Measurements from ENCODE around the gene THEM4. TPM values are rescaled to one million over a fixed set of nuclear protein-coding genes. Genes with fewer than 3 reads are reported as not detected.

THEM4 gene
- total RNA-seq, 1 experiment from 2014 or later = 87.8 TPM

GRCh38 chr1:151831605-151832004, 77.7 kb downstream of the THEM4 start, which contains the start of gene RORC:
Gene RORC (minus strand): TSS chr1:151831802. CDS start chr1:151831764, 38 bp downstream.
- no peak within 1 kb of the TSS for H3K4me3 ChIP-seq (ENCODE audit: low read length)
- H3K27me3 ChIP-seq (ENCODE audit: low read length) = no peaks in the 10 kb centered on the region
- DNase-seq = no peak
- no peaks in the 10 kb centered on the region for H4K20me1 ChIP-seq (ENCODE audit: insufficient read depth, low read depth, low read length)
- H3K9me3 ChIP-seq (ENCODE audit: low read length) = no peaks in the 10 kb centered on the region
- H2AFZ ChIP-seq (ENCODE audit: low read length) = no peak within 1 kb of the TSS
- H3K9me2 ChIP-seq (replicated peaks; ENCODE audit: insufficient read depth, low read length) = no peaks in the 10 kb centered on the region
- H3K27ac ChIP-seq (ENCODE audit: low read length) = no peak within 1 kb of the TSS
- H3K79me2 ChIP-seq (ENCODE audit: low read length) = no peaks in the 10 kb centered on the region
- H3K4me1 ChIP-seq (ENCODE audit: low read length) = no peaks in the 10 kb centered on the region
- no peaks in the 10 kb centered on the region for H3K36me3 ChIP-seq (ENCODE audit: insufficient read depth, low read length)
- no peak within 1 kb of the TSS for H3K9ac ChIP-seq (ENCODE audit: low read length)
- no peak within 1 kb of the TSS for H3K4me2 ChIP-seq (ENCODE audit: low read depth, low read length, poor library complexity, severe bottlenecking)

GRCh38 chr1:151831256-151831591, 78.1 kb downstream of the THEM4 start:
- no peaks in the 10 kb centered on the region for H3K27me3 ChIP-seq (ENCODE audit: low read length)
- H3K9me2 ChIP-seq (replicated peaks; ENCODE audit: insufficient read depth, low read length) = no peaks in the 10 kb centered on the region
- no peaks in the 10 kb centered on the region for H3K36me3 ChIP-seq (ENCODE audit: insufficient read depth, low read length)
- H3K79me2 ChIP-seq (ENCODE audit: low read length) = no peaks in the 10 kb centered on the region
- no peaks in the 10 kb centered on the region for H4K20me1 ChIP-seq (ENCODE audit: insufficient read depth, low read depth, low read length)
- no peak for DNase-seq
- no peak overlapping the region for H3K9ac ChIP-seq (ENCODE audit: low read length)
- no peak overlapping the region for H3K4me3 ChIP-seq (ENCODE audit: low read length)
- no peak overlapping the region for H2AFZ ChIP-seq (ENCODE audit: low read length)
- H3K9me3 ChIP-seq (ENCODE audit: low read length) = no peaks in the 10 kb centered on the region
- no peak overlapping the region for H3K27ac ChIP-seq (ENCODE audit: low read length)
- no peak overlapping the region for H3K4me2 ChIP-seq (ENCODE audit: low read depth, low read length, poor library complexity, severe bottlenecking)
- H3K4me1 ChIP-seq (ENCODE audit: low read length) = no peaks in the 10 kb centered on the region

GRCh38 chr1:151830055-151830454, 79.3 kb downstream of the THEM4 start:
- no peak overlapping the region for H3K9ac ChIP-seq (ENCODE audit: low read length)
- H3K27ac ChIP-seq (ENCODE audit: low read length) = no peak overlapping the region
- no peaks in the 10 kb centered on the region for H3K9me3 ChIP-seq (ENCODE audit: low read length)

DNA sequence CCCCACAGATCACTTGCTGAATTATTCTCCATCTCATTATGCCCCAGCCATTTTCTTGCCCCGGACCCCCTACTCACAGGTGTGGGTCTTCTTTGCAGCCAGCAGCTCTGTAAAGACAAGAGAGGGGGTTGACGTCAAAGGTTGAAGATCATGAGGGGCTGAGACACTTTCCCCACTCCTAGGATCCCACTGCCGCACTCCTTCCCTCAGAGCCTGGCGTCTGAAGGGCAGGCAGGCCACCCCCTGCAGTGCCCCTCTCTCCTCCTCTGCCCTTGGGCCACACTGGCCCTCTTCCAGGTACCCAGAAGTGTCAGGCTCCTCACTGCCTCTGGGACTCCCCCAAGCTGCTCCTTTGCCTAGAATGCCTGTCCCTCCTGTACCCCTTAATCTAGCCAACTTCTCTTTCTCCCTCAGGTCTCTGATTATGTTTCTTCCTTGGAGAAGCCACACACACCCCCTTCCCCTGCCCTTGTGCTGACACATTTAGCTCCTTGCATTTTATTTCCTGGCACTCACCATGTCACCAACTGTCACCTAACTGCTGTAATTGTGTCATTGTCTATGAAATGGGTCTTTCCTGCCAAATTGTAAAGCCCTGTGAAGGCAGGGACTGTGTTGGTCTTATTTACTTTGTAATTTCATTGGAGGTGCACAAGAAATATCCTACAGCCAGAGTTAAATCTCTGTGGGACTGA, 79.8 kb downstream of the THEM4 start:
- no peak overlapping the region for H3K4me2 ChIP-seq (ENCODE audit: low read depth, low read length, poor library complexity, severe bottlenecking)
- H2AFZ ChIP-seq (ENCODE audit: low read length) = no peak overlapping the region
- H3K9ac ChIP-seq (ENCODE audit: low read length) = no peak overlapping the region
- no peaks in the 10 kb centered on the region for H3K36me3 ChIP-seq (ENCODE audit: insufficient read depth, low read length)
- no peaks in the 10 kb centered on the region for H3K9me2 ChIP-seq (replicated peaks; ENCODE audit: insufficient read depth, low read length)
- H3K9me3 ChIP-seq (ENCODE audit: low read length) = no peaks in the 10 kb centered on the region
- H3K4me3 ChIP-seq (ENCODE audit: low read length) = no peak overlapping the region
- H3K79me2 ChIP-seq (ENCODE audit: low read length) = no peaks in the 10 kb centered on the region
- H3K27ac ChIP-seq (ENCODE audit: low read length) = no peak overlapping the region
- DNase-seq = no peak
- no peaks in the 10 kb centered on the region for H4K20me1 ChIP-seq (ENCODE audit: insufficient read depth, low read depth, low read length)
- no peaks in the 10 kb centered on the region for H3K4me1 ChIP-seq (ENCODE audit: low read length)
- H3K27me3 ChIP-seq (ENCODE audit: low read length) = no peaks in the 10 kb centered on the region

More at GRCh38 chr1:151830055-151830454, 79.3 kb downstream of the THEM4 start:
- Histone ChIP-seq H3K4me2 (ENCODE audit: low read depth, low read length, poor library complexity, severe bottlenecking) (no peak overlapping the region), H3K36me3 (ENCODE audit: insufficient read depth, low read length) (no peaks in the 10 kb centered on the region), H4K20me1 (ENCODE audit: insufficient read depth, low read depth, low read length) (no peaks in the 10 kb centered on the region), H3K4me1 (ENCODE audit: low read length) (no peaks in the 10 kb centered on the region), H3K4me3 (ENCODE audit: low read length) (no peak overlapping the region), H3K27me3 (ENCODE audit: low read length) (no peaks in the 10 kb centered on the region), H3K9me2 (replicated peaks; ENCODE audit: insufficient read depth, low read length) (no peaks in the 10 kb centered on the region), H3K79me2 (ENCODE audit: low read length) (no peaks in the 10 kb centered on the region), H2AFZ (ENCODE audit: low read length) (no peak overlapping the region)
- DNase-seq = no peak

DNA sequence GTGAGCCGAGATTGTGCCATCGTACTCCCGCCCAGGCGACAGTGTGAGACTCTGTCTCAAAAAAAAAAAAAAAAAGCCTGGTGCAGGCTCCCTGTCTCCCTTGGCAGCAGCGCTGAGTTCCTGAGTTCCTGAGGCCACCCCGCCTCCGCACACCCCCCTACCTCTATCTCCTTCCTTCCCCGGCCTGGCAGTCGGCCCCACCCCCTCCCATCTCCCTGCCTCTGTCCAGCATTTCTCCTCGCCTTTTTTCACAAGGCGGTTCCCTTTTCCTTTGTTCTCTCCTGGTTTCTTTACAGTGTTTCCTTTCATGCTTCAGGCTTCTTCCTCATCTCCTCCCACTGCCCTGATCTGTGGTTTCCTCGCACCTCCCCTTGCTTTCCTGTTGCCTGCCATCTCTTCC, 80.4 kb downstream of the THEM4 start:
- Histone ChIP-seq H2AFZ (ENCODE audit: low read length) (no peak overlapping the region), H3K9me2 (replicated peaks; ENCODE audit: insufficient read depth, low read length) (no peaks in the 10 kb centered on the region), H3K9me3 (ENCODE audit: low read length) (no peaks in the 10 kb centered on the region), H3K4me1 (ENCODE audit: low read length) (no peaks in the 10 kb centered on the region), H3K36me3 (ENCODE audit: insufficient read depth, low read length) (no peaks in the 10 kb centered on the region), H3K27me3 (ENCODE audit: low read length) (no peaks in the 10 kb centered on the region), H4K20me1 (ENCODE audit: insufficient read depth, low read depth, low read length) (no peaks in the 10 kb centered on the region), H3K9ac (ENCODE audit: low read length) (no peak overlapping the region), H3K27ac (ENCODE audit: low read length) (no peak overlapping the region), H3K4me3 (ENCODE audit: low read length) (no peak overlapping the region), H3K79me2 (ENCODE audit: low read length) (no peaks in the 10 kb centered on the region), H3K4me2 (ENCODE audit: low read depth, low read length, poor library complexity, severe bottlenecking) (no peak overlapping the region)
- DNase-seq = no peak

- Histone ChIP-seq H3K4me2 (ENCODE audit: low read depth, low read length, poor library complexity, severe bottlenecking) (no peak overlapping the region), H3K27me3 (ENCODE audit: low read length) (no peaks in the 10 kb centered on the region), H3K9ac (ENCODE audit: low read length) (no peak overlapping the region), H3K36me3 (ENCODE audit: insufficient read depth, low read length) (no peaks in the 10 kb centered on the region), H3K4me3 (ENCODE audit: low read length) (no peak overlapping the region), H3K4me1 (ENCODE audit: low read length) (no peaks in the 10 kb centered on the region), H2AFZ (ENCODE audit: low read length) (no peak overlapping the region), H3K9me3 (ENCODE audit: low read length) (no peaks in the 10 kb centered on the region), H4K20me1 (ENCODE audit: insufficient read depth, low read depth, low read length) (no peaks in the 10 kb centered on the region), H3K79me2 (ENCODE audit: low read length) (no peaks in the 10 kb centered on the region), H3K9me2 (replicated peaks; ENCODE audit: insufficient read depth, low read length) (no peaks in the 10 kb centered on the region), H3K27ac (ENCODE audit: low read length) (no peak overlapping the region)
- DNase-seq = no peak
These were observed 81.5 kb downstream of the THEM4 start for GRCh38 chr1:151827853-151828252.

GRCh38 chr1:151825751-151826660, 83.3 kb downstream of the THEM4 start:
- no peaks in the 10 kb centered on the region for H3K9me2 ChIP-seq (replicated peaks; ENCODE audit: insufficient read depth, low read length)
- no peak overlapping the region for H3K4me3 ChIP-seq (ENCODE audit: low read length)
- no peaks in the 10 kb centered on the region for H3K79me2 ChIP-seq (ENCODE audit: low read length)
- no peaks in the 10 kb centered on the region for H3K9me3 ChIP-seq (ENCODE audit: low read length)
- H3K27me3 ChIP-seq (ENCODE audit: low read length) = no peaks in the 10 kb centered on the region
- DNase-seq = no peak
- H4K20me1 ChIP-seq (ENCODE audit: insufficient read depth, low read depth, low read length) = no peaks in the 10 kb centered on the region
- no peak overlapping the region for H3K4me2 ChIP-seq (ENCODE audit: low read depth, low read length, poor library complexity, severe bottlenecking)
- H3K36me3 ChIP-seq (ENCODE audit: insufficient read depth, low read length) = no peaks in the 10 kb centered on the region
- no peak overlapping the region for H3K27ac ChIP-seq (ENCODE audit: low read length)
- no peak overlapping the region for H2AFZ ChIP-seq (ENCODE audit: low read length)
- no peak overlapping the region for H3K9ac ChIP-seq (ENCODE audit: low read length)
- H3K4me1 ChIP-seq (ENCODE audit: low read length) = no peaks in the 10 kb centered on the region

DNA sequence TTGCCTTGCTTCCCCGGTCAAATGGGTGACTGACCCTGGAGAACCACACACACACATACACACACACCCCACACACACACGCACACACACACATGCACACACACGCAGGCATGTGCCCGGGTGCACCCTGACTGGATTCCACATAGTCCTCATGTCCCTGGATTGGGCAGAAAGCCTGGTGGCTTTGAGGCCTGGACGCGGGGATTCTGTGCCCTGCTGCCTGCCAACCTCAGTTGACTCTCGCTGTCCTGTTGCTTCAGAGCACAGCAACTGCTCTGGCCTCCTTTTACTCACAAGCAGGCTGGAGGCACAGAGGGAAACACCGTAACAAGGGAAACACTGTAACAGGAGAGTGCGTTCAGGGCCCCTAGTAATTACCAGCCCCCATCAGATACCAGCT, 84.1 kb downstream of the THEM4 start:
- H3K4me2 ChIP-seq (ENCODE audit: low read depth, low read length, poor library complexity, severe bottlenecking) = no peak overlapping the region
- H3K9me2 ChIP-seq (replicated peaks; ENCODE audit: insufficient read depth, low read length) = no peaks in the 10 kb centered on the region
- no peaks in the 10 kb centered on the region for H3K27me3 ChIP-seq (ENCODE audit: low read length)
- no peaks in the 10 kb centered on the region for H3K79me2 ChIP-seq (ENCODE audit: low read length)
- no peaks in the 10 kb centered on the region for H4K20me1 ChIP-seq (ENCODE audit: insufficient read depth, low read depth, low read length)
- no peak overlapping the region for H3K9ac ChIP-seq (ENCODE audit: low read length)
- DNase-seq = no peak
- H3K4me3 ChIP-seq (ENCODE audit: low read length) = no peak overlapping the region
- H3K27ac ChIP-seq (ENCODE audit: low read length) = no peak overlapping the region
- no peaks in the 10 kb centered on the region for H3K36me3 ChIP-seq (ENCODE audit: insufficient read depth, low read length)
- no peak overlapping the region for H2AFZ ChIP-seq (ENCODE audit: low read length)
- H3K4me1 ChIP-seq (ENCODE audit: low read length) = no peaks in the 10 kb centered on the region
- H3K9me3 ChIP-seq (ENCODE audit: low read length) = no peaks in the 10 kb centered on the region
